Measurements from ENCODE around the gene CLCA4.
"Not testable (repeated sequence)": the region's sequence is repeated elsewhere in the genome, so short reads cannot be mapped to it uniquely, and the experiment has no call there.

CLCA4 gene, protein sequence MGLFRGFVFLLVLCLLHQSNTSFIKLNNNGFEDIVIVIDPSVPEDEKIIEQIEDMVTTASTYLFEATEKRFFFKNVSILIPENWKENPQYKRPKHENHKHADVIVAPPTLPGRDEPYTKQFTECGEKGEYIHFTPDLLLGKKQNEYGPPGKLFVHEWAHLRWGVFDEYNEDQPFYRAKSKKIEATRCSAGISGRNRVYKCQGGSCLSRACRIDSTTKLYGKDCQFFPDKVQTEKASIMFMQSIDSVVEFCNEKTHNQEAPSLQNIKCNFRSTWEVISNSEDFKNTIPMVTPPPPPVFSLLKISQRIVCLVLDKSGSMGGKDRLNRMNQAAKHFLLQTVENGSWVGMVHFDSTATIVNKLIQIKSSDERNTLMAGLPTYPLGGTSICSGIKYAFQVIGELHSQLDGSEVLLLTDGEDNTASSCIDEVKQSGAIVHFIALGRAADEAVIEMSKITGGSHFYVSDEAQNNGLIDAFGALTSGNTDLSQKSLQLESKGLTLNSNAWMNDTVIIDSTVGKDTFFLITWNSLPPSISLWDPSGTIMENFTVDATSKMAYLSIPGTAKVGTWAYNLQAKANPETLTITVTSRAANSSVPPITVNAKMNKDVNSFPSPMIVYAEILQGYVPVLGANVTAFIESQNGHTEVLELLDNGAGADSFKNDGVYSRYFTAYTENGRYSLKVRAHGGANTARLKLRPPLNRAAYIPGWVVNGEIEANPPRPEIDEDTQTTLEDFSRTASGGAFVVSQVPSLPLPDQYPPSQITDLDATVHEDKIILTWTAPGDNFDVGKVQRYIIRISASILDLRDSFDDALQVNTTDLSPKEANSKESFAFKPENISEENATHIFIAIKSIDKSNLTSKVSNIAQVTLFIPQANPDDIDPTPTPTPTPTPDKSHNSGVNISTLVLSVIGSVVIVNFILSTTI

GRCh38 chr1:86546787-86547221 is at the start of gene CLCA4:
Gene CLCA4, plus strand, starts transcription at chr1:86547078. Its CDS starts 42 bp downstream, at chr1:86547120.
- no peak for TF ChIP-seq CTCF (conservative IDR thresholded peaks at IDR 0.05; ENCODE audit: control insufficient read depth, insufficient read depth, low read depth, low read length)
- no peak for DNase-seq (ENCODE audit: low read depth)

DNA sequence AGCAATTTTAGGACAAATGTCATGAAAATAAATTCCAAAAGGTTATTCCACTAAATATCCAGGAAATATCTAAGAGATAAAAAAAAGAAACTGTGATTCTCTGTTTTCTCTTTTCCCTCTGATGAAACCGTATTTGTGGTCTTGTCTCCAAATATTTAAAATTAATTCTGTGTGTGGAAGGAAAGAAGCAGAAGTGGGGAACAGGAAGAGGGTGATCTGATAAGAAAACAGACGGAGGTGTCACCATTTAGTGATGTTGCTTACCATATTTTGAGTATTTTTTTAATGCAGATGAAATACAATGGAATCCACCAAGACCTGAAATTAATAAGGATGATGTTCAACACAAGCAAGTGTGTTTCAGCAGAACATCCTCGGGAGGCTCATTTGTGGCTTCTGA is 48.6 kb upstream of the CLCA4 start:
- H3K4me3 ChIP-seq (ENCODE audit: control insufficient read depth, low read depth, low read length): no peak overlapping the region
- TF ChIP-seq CTCF (conservative IDR thresholded peaks at IDR 0.05; ENCODE audit: control insufficient read depth, insufficient read depth, low read depth, low read length): no peak
- no peak for DNase-seq (ENCODE audit: low read depth)

More at GRCh38 chr1:86546787-86547221, at the start of gene CLCA4:
- no peak within 1 kb of the TSS for H3K4me3 ChIP-seq (ENCODE audit: control insufficient read depth, low read depth, low read length)

DNA sequence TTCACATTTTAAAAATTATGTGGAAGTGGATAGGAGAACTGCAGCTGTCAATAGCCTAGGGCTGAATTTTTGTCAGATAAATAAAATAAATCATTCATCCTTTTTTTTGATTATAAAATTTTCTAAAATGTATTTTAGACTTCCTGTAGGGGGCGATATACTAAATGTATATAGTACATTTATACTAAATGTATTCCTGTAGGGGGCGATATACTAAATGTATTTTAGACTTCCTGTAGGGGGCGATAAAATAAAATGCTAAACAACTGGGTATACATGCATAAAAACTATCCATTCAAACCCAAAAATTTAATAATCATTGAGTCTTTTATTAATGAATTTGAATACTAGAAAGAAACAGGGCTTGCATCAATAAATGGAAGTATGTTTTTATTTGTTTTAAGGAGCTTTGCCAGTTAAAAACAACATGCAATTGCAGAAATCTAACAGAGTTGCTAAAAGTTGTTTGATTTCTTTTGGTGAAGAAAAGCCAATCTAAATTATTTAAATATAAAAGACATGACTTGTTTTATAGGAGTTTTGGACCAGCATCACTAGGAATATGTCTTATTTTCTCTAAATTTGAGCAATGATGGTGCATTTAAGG is 46.8 kb upstream of the CLCA4 start:
- no peak overlapping the region for H3K4me3 ChIP-seq (ENCODE audit: control insufficient read depth, low read depth, low read length)
- peak; percentile 92 for TF ChIP-seq CTCF (conservative IDR thresholded peaks at IDR 0.05; ENCODE audit: control insufficient read depth, insufficient read depth, low read depth, low read length)
- peak; percentile 51 for DNase-seq (ENCODE audit: low read depth)

GRCh38 chr1:86500714-86501113 is 46.2 kb upstream of the CLCA4 start:
- H3K4me3 ChIP-seq (ENCODE audit: control insufficient read depth, low read depth, low read length): no peak overlapping the region
- TF ChIP-seq CTCF (conservative IDR thresholded peaks at IDR 0.05; ENCODE audit: control insufficient read depth, insufficient read depth, low read depth, low read length): no peak
- DNase-seq (ENCODE audit: low read depth): peak; percentile 30

DNA sequence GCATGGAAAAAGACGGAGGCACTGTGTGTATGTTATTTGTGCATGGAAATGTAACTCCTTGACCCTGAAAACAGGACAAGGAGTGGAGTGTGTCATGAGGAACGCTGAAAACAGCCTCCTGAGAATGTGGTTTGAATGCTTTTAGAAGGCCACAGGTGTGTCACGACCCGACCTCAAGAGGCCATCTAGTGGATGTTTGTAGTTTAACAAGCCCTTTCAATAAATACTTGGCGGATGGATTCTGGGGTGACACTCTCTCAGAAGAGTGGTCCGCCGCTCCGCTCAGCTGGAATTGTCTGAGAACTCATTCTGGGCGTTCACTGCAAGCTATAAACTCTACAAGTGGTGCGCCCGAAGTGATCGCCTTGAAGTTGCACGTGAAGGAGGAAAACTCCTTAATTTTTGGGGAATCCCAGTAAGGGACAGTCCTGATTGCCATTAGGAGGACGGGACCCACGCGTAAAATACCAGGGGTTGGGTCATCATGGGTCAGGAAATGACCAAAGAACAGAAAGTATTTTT is 44.7 kb upstream of the CLCA4 start:
- peak; percentile 45 for DNase-seq (ENCODE audit: low read depth)
- H3K4me3 ChIP-seq (ENCODE audit: control insufficient read depth, low read depth, low read length): not testable (repeated sequence)
- peak; percentile 36 for TF ChIP-seq CTCF (conservative IDR thresholded peaks at IDR 0.05; ENCODE audit: control insufficient read depth, insufficient read depth, low read depth, low read length)

GRCh38 chr1:86502721-86503405 is 44.0 kb upstream of the CLCA4 start:
- no peak overlapping the region for H3K4me3 ChIP-seq (ENCODE audit: control insufficient read depth, low read depth, low read length)
- TF ChIP-seq CTCF (conservative IDR thresholded peaks at IDR 0.05; ENCODE audit: control insufficient read depth, insufficient read depth, low read depth, low read length): no peak
- no peak for DNase-seq (ENCODE audit: low read depth)

All from fibroblast of mammary gland (primary cell).